ENCODE measurements around the gene ANXA6. TPM values are rescaled to one million over a fixed set of nuclear protein-coding genes. Genes with fewer than 3 reads are reported as not detected.

Gene ANXA6
- total and polyA plus RNA-seq, 9 of the 15 experiments (the other 6 are each of a cell fraction or from before 2014, with no cell fraction given): 0.70 to 13.2 (median 8.3) TPM

DNA sequence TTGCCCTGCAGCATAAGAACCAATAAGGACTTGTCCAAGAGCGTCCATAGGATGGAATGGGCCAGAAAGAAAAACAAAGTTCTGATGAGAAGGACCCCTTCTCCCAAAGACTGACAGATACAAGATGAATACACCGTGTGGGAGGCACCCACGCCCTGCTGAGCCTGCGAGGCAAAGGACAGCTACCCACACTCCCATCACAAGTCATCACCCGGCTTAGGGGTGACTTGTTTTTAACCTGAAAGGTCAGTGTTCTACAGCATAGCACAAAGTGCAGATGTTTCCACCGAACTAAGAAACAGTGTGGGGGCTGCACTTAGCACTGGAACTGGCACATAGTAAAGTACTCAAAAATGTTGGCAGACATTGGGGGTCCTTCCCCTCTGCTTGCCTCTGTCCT is 90.7 kb downstream of the ANXA6 start (continued):
- TF ChIP-seq GTF2F1 (IDR thresholded peaks at IDR 0.05; ENCODE audit: low read depth, low read length): no peak
- TF ChIP-seq CC2D1A (IDR thresholded peaks at IDR 0.05): no peak
- TF ChIP-seq, protein P1, sequence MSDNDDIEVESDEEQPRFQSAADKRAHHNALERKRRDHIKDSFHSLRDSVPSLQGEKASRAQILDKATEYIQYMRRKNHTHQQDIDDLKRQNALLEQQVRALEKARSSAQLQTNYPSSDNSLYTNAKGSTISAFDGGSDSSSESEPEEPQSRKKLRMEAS (CRISPR knock-in tag; IDR thresholded peaks at IDR 0.05): no peak
- no peak for TF ChIP-seq ZNF764 (CRISPR knock-in tag; IDR thresholded peaks at IDR 0.05; ENCODE audit: low read depth)
- TF ChIP-seq, protein P2, sequence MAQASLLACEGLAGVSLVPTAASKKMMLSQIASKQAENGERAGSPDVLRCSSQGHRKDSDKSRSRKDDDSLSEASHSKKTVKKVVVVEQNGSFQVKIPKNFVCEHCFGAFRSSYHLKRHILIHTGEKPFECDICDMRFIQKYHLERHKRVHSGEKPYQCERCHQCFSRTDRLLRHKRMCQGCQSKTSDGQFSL (CRISPR knock-in tag; IDR thresholded peaks at IDR 0.05): no peak
- TF ChIP-seq, protein P2 (tag; IDR thresholded peaks at IDR 0.05): no peak
- no peak for TF ChIP-seq POU5F1 (IDR thresholded peaks at IDR 0.05; ENCODE audit: borderline replicate concordance, low read depth, low read length, partially characterized antibody)
- TF ChIP-seq NR1H2 (CRISPR knock-in tag; IDR thresholded peaks at IDR 0.05): no peak

DNA sequence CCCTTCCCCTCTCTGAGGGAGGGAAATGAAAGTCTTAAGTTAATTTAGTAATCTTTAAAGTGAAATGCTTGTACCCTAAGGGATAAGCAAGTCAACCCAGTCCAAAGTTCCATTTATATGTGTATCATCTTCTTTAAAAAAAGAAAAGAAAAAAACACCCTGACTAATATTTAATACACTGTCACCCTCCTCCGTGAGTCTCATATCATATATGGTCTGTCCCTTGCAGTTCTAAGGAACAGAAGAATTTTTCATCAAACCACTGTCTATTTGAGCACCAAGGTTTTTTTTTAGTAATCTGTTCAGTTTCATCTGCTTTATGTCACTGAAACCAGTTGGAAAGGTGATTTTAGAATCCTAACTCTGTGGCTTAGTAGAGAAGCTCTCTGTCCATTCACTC is 92.0 kb downstream of the ANXA6 start:
- ATAC-seq (no peak), FAIRE-seq (no peak), DNase-seq (ENCODE audit: extremely low read depth in 1 of 4, low spot score in 3 of 4) (no peak)
- H3K9ac ChIP-seq (ENCODE audit: insufficient read depth in 1 of 2, low read depth in 2 of 2, low read length in 2 of 2): no peak overlapping the region
- peaks cover 51% of the 10 kb centered on the region for H4K20me1 ChIP-seq (replicated peaks; ENCODE audit: control insufficient read depth, insufficient read depth, low read length)
- H3K4me3 ChIP-seq: no peak overlapping the region
- in situ Hi-C loops (cut with MboI): no loop called here
- intact Hi-C loops (cut with micrococcal nuclease): no loop called here
- peaks cover 21% of the 10 kb centered on the region for H3K9me1 ChIP-seq (ENCODE audit: control insufficient read depth, insufficient read depth, low read length)
- H3K4me2 ChIP-seq (ENCODE audit: insufficient read depth, low read length): no peak overlapping the region
- peaks cover 11 to 20% of the 10 kb centered on the region in 2 experiments for H3K4me1 ChIP-seq (replicated peaks in 1 of 2; ENCODE audit: control insufficient read depth in 2 of 2, insufficient read depth in 2 of 2, low read length in 2 of 2)
- no peak overlapping the region for H3K27ac ChIP-seq (ENCODE audit: extremely low read depth, low read depth, low read length)
- no peak overlapping the region for H2AFZ ChIP-seq (ENCODE audit: low read depth, low read length)
- H3K36me3 ChIP-seq (ENCODE audit: control insufficient read depth, insufficient read depth, low read length): peaks cover 51% of the 10 kb centered on the region
- no peak for TF ChIP-seq CTBP1 (IDR thresholded peaks at IDR 0.05; ENCODE audit: borderline replicate concordance)
- no peak for TF ChIP-seq GABPB1 (CRISPR knock-in tag; IDR thresholded peaks at IDR 0.05)
- no peaks in the 10 kb centered on the region; a peak in 1 of 5 replicates for H3K27me3 ChIP-seq (ENCODE audit: control insufficient read depth in 2 of 2, insufficient read depth in 2 of 2, low read length in 2 of 2)
- H3K79me2 ChIP-seq (ENCODE audit: control insufficient read depth, insufficient read depth, low read length): peaks cover 35% of the 10 kb centered on the region; the same call in 2 of the 3 replicates
- no TSS peak for BruUV-seq (replicated peaks)
- CTCF ChIA-PET (ENCODE audit: low intra/inter-chr PET ratio): no interaction called here
- POLR2A ChIA-PET: interaction anchor here (0.9 kb wide), 1 partner anchor 16 kb away, joined by 3 read pairs; no protein-coding TSS in a partner anchor
- 50% methylated on average over 1 of the region's 1 CpG for WGBS (ENCODE audit: insufficient coverage, low coverage, missing lambda C conversion rate)
- H3K9me3 ChIP-seq (replicated peaks; ENCODE audit: control insufficient read depth, insufficient read depth, low read depth, low read length): no peaks in the 10 kb centered on the region
